Suprapubic skin (tissue), 3 donors: ENCODE measurements around the gene LRRC7.

ENCODE experiments used
- POLR2A ChIP-seq, 2 donors: fragments of 450-650 bp; IDR thresholded peaks; one replicate each; pipeline ENCODE4 v1.6.1; 2017; ENCODE audit warnings: antibody characterized with exemption in 2 of 2, mild to moderate bottlenecking in 2 of 2, moderate library complexity in 2 of 2
- TF ChIP-seq, protein P1 (sequence below), 2 donors: fragments of 200-600 bp in 1 of 2; fragments of 450-650 bp in 1 of 2; sonication (generic) in 1 of 2; IDR thresholded peaks; one replicate each; pipeline ENCODE4 v1.5.1; 2016 to 2019; ENCODE audit warnings: antibody characterized with exemption in 2 of 2, mild to moderate bottlenecking in 1 of 2, moderate library complexity in 1 of 2

DNA sequence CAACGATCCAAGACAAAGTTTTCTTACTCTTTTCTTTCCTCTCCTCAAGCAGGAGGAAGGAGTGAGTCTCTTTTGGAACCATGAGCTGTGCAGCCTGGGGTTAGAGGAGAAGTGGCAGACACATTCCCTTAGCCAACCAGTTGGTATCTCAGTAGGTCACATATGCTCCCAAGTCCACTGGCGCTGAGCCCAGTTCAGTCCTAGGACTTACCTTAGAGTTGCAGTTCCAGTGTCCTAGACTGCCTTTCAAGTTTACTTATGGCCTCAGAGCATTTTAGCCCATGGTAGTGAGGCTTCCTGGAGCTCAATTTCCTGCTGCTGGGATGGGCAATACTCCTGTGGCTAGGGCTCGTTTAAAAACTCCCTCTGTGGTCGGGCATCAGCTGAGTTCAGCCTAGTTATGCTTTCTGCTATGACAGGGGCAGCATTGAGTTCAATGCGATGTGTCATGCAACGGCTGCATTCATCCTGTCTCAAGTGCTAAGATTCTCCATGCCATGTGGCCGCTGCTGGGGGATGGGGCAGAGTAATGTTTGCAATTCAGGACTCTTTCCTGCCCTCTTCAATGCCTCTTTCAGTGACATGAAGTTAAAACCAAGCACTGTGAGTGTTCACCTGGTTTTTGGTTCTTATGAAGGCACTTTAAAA lies 103.8 kb downstream of the LRRC7 start:
- TF ChIP-seq POLR2A (IDR thresholded peaks at IDR 0.05), result no peak
- TF ChIP-seq, protein P1, sequence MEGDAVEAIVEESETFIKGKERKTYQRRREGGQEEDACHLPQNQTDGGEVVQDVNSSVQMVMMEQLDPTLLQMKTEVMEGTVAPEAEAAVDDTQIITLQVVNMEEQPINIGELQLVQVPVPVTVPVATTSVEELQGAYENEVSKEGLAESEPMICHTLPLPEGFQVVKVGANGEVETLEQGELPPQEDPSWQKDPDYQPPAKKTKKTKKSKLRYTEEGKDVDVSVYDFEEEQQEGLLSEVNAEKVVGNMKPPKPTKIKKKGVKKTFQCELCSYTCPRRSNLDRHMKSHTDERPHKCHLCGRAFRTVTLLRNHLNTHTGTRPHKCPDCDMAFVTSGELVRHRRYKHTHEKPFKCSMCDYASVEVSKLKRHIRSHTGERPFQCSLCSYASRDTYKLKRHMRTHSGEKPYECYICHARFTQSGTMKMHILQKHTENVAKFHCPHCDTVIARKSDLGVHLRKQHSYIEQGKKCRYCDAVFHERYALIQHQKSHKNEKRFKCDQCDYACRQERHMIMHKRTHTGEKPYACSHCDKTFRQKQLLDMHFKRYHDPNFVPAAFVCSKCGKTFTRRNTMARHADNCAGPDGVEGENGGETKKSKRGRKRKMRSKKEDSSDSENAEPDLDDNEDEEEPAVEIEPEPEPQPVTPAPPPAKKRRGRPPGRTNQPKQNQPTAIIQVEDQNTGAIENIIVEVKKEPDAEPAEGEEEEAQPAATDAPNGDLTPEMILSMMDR (IDR thresholded peaks at IDR 0.05), result no peak
